HCEC 1CT (cell line): ENCODE results near the gene LST1.
A peak's percentile ranks its signal among the peaks of the same experiment; 100 is the strongest.

Experiments used
- DNase-seq: peaks from one replicate; pipeline ENCODE4 v3.0.0-alpha.2; 2017

Gene LST1

DNA sequence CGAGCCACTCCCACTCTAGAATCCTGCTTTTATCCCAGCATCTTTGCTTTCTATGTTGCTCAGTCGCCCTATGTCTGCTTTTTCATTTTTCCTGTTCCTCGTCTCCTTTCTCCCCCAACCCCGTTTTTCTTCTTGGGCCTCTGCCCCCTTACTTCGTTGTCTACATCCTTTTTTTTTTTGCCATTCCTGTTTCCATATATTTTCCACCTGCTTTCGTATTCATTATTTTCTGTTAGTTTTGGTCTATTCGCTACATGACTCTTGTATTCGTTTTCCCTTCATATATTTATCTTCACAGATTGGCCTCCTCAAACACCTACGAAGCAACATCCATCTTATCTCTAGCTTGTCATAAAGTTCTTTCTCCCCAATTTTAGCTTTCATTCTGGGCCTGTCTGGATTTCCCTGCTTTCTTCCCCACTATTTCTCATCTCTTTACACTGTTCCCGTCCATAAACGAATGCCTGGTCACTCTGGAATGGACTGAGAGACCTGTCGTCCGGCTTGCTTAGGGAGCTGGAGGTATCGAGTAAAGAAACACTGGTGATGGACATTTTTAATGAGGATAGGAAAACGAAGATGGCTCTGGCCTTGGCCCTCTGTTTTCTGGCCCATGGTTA lies 35.4 kb downstream of the LST1 start:
- DNase-seq = no peak

DNA sequence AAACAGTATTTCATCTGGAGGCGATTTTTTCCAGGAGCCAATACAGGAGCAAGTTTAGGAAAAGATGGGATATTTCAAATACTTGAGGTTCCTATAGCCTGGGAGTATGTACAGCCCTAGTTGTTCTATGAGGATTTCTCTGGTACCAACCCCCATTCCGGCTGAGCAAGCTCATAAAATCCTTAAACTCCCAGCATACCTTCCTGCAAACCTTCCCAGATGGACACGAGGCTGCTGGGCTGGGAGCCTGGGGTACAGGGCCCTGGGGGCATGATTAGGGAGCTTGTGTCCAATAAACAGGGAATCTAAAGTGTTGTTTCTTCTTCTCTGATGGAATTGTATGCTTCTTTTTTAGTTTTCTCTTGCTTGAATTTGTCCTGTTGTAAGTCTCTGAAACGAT lies 35.9 kb downstream of the LST1 start:
- DNase-seq = peak; percentile 18

DNA sequence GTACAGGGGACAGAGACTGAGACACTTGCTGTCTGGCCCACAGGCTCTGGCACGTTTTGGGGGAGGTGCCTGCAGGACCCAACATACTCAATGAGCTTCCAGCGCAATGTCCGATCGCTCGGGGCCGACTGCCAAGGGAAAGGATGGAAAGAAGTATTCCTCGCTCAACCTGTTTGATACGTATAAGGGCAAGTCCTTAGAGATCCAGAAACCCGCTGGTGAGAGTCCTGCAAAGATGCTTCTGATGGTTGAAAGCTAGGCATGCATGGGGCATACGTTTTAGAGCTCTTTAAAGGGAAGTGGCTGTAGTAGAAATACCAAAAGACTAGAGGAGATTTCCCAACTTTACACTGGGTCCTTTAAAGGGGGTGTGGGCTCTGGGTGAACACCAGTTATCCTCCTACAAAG lies 36.6 kb downstream of the LST1 start:
- no peak for DNase-seq

DNA sequence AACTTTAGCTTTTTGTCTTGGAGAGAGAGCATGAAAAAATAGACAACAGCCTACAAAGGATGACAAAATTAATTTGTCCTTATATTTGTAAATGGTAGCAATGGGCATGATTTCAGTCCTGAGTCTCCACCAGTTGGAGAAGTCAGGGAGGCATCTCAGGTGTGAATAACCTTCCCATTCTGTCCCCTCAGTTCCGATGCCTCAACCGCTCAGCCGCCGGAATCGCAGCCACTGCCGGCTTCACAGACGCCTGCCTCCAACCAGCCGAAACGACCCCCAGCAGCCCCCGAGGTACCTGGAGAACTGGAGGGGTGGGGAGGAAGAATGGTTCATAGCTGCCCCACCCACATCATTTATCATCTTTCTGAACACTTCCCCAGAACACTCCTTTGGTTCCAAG lies 38.0 kb downstream of the LST1 start:
- DNase-seq = no peak

DNA sequence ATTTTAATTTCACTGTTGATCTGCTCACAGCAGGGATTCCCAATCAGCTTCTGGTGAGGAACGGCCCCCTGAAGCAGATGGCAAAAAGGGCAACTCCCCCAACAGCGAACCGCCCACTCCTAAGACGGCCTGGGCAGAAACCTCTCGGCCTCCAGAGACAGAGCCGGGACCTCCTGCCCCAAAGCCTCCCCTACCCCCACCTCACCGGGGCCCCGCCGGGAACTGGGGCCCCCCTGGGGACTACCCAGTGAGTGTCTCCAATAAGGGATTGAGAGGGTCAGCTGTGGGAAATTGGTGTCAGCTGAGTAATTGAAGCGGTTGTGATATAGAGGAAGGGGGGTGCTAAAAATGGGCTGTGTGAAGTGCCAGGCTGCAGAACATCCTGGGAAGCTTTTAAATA lies 40.9 kb downstream of the LST1 start:
- no peak for DNase-seq

DNA sequence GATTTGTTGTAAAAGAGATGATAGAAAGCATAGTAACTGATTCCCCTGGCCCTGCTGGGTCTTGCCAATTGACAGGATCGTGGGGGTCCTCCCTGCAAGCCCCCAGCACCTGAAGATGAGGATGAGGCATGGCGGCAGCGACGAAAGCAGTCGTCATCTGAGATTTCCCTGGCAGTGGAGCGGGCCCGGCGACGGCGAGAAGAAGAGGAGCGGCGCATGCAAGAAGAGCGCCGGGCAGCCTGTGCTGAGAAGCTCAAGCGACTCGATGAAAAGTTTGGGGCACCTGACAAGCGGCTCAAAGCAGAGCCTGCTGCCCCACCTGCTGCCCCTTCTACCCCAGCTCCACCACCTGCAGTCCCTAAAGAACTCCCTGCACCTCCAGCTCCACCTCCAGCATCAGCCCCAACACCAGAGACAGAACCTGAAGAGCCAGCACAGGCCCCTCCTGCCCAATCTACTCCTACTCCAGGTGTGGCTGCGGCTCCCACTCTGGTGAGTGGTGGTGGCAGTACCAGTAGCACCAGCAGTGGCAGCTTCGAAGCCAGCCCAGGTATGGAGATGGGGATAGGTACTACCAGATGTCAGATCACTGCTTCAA lies 41.7 kb downstream of the LST1 start:
- no peak for DNase-seq

DNA sequence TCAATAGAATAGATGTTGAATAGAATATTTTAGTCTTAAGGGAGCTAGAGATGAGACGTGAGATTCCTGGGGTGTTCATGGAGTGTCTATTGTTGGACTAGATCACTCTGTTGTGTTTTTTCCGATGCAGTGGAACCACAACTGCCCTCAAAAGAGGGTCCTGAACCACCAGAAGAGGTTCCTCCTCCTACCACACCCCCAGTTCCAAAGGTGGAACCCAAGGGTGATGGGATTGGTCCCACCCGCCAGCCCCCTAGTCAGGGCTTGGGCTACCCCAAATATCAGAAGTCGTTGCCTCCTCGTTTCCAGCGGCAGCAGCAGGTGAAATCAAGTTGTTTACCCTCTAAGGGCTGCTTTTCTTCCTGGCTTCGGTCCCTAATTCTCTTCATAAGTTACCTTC lies 42.9 kb downstream of the LST1 start:
- DNase-seq = no peak

DNA sequence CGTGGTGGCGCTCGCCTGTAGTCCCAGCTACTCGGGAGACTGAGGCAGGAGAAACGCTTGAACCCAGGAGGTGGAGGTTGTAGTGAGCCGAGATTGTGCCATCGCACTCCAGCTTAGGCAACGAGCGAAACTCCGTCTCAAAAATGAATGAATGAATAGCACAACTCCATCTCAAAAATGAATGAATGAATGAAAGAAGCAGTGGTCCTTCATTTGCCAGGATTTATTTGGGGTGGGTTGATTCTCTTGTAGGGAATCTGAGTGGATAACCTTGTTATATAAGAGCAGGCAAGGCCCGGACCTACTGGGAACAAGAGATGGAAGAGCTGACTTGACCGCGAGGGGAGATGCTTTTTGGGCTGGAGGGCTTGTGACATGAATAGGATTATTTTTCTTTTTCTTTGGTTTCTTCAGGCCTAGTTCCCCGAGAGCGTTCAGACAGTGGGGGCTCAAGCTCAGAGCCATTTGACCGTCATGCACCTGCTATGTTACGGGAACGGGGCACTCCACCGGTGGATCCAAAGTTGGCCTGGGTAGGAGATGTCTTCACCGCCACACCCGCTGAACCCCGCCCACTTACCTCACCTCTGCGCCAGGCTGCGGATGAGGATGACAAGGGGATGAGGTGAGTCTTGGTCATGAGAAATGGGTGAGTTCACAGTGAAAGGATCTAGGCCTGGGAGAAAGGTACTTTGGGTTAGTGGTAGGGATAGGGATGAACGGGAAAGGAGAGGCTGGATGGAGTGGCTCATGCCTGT lies 44.3 kb downstream of the LST1 start:
- no peak for DNase-seq

DNA sequence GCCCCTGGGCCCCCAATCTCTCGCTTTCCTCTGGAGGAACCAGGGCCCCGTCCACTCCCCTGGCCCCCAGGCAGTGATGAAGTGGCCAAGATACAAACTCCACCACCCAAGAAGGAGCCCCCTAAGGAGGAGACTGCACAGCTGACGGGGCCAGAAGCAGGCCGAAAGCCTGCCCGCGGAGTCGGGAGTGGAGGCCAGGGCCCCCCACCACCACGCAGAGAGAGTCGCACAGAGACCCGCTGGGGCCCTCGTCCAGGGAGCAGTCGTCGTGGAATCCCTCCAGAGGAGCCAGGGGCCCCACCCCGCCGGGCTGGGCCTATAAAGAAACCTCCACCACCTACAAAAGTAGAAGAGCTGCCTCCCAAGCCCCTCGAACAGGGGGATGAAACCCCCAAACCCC lies 45.1 kb downstream of the LST1 start:
- DNase-seq = no peak

DNA sequence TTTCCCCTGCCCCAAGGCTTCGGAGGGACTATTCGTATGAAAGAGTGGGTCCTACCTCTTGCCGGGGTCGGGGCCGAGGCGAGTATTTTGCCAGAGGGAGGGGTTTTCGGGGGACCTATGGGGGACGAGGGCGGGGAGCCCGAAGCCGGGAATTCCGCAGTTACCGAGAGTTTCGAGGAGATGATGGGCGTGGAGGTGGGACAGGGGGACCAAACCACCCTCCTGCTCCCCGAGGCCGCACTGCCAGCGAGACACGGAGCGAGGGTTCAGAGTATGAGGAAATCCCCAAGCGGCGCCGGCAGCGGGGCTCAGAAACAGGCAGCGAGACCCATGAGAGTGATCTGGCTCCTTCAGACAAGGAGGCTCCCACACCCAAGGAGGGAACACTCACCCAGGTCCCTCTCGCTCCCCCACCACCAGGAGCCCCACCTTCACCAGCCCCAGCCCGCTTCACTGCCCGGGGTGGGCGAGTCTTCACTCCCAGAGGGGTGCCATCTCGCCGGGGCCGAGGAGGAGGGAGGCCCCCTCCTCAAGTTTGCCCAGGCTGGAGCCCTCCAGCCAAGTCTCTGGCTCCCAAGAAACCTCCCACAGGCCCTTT lies 45.7 kb downstream of the LST1 start:
- no peak for DNase-seq

DNA sequence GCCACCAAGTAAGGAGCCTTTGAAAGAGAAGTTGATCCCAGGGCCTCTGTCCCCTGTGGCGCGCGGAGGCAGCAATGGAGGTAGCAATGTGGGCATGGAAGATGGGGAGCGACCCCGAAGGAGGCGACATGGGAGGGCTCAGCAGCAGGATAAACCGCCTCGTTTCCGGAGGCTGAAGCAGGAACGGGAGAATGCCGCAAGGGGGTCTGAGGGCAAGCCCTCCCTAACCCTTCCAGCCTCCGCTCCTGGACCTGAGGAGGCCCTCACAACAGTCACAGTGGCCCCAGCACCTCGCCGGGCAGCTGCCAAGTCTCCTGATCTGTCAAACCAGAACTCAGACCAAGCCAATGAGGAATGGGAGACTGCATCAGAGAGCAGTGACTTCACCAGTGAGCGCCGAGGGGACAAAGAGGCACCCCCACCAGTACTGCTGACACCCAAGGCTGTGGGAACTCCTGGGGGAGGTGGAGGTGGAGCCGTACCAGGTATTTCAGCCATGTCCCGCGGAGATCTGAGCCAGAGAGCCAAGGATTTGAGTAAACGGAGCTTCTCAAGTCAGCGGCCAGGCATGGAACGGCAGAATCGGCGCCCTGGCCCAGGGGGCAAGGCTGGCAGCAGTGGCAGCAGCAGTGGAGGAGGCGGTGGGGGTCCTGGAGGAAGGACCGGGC lies 46.3 kb downstream of the LST1 start:
- DNase-seq = no peak

DNA sequence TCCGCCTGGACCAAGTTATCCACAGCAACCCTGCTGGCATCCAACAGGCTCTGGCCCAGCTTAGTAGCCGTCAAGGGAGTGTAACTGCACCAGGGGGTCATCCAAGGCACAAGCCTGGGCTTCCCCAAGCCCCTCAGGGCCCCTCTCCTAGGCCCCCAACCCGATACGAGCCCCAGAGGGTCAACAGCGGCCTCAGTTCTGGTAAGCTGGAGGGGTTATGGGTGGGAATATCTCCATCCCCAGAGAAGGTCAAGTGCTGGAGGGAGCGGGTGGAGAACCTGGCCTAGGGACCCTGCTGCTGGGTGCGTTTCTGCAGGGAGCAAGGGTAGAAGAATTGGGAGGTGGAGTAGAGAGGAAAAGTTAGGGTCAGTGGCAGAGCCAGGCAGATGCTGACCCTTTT lies 47.4 kb downstream of the LST1 start:
- no peak for DNase-seq

DNA sequence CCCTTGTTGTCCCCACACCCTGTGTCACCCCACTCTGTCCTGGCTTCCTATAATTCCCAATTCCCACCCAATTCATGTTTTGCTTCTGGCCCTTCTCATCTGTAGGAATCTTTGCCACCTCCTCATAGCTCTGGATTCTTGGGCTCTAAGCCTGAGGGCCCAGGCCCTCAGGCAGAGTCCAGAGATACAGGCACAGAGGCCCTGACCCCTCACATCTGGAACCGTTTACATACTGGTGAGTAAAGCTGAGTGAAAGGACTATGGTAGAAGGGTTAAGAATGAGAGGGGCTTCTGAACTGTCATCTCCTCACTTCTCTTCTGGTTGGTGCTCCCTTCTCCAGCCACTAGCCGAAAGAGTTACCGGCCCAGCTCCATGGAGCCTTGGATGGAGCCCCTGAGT lies 48.1 kb downstream of the LST1 start:
- DNase-seq = peak; percentile 14

DNA sequence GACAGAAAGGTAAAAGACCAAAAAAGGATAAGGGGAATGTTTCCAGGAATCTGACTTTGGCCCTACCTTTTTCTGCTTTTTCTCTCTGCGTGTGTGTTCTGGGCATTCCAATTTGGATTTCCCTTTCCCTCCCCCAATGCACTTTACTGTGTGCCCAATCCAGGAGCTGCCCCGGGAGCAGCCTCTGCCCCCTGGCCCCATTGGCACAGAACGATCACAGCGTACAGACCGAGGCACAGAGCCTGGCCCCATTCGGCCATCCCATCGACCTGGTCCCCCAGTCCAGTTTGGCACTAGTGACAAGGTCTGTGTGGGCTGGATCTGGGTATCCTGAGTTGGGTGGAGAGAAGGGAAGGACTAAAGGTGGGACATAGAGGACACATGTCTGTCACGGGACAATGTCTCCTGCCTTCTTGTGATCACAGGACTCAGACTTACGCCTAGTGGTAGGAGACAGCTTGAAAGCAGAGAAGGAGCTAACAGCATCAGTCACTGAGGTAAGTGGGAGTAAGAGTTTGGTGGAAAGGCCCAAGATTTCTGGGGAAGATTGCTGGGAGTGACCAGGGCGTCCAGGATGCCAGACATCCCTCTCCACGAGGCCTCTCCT lies 49.0 kb downstream of the LST1 start:
- no peak for DNase-seq

DNA sequence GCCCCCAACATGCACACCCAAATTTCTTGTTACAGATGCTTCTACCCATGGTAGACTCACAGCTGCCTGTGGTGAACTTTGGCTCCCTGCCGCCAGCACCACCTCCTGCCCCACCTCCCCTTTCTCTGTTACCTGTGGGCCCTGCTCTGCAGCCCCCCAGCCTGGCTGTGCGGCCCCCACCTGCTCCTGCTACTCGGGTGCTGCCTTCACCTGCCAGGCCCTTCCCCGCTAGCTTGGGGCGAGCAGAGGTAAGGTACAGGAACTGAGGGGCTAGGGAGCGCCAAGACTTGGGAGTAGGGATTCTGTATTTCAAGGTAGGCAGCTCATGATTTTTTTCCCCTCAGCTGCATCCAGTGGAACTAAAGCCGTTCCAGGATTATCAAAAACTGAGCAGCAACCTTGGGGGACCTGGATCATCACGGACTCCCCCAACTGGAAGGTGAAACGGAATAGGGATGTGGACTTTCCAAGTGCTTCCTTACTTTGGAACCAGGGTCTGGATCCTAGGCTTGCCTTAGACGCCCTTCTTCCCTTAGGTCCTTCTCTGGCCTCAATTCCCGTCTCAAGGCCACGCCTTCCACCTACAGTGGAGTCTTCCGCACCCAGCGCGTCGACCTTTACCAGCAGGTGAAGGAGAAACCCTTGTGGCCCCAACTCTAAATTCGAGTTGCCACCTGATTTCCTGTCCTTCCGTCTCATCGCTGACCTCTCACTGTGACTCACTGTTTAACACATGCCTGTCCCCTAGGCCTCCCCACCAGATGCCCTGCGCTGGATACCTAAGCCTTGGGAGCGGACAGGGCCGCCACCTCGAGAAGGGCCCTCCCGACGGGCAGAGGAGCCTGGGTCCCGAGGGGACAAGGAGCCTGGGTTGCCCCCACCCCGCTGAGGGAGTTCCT lies 50.9 kb downstream of the LST1 start:
- DNase-seq = no peak
